A673 (cell line): ENCODE data around the gene LNX1. TPM values are rescaled to one million over a fixed set of nuclear protein-coding genes. Genes with fewer than 3 reads are reported as not detected.
A peak's percentile ranks its signal among the peaks of the same experiment; 100 is the strongest.

ENCODE experiments used
- BruUV-seq: library from RNA; stranded (reverse); fragments of 400-500 nt; replicated peaks from 2 replicates; lab custom pipeline; 2021; lab: Mats Ljungman, UMichigan
- CTCF ChIA-PET: fragments of 300-600 bp; sonication (Branson Sonifier 250); formaldehyde crosslinking; loops from one replicate; lab custom pipeline; 2022; ENCODE audit warnings: antibody characterized with exemption; lab: Charles Lee
- POLR2A ChIA-PET: fragments of 300-600 bp; sonication (Branson Sonifier 250); formaldehyde crosslinking; loops from one replicate; lab custom pipeline; 2022; ENCODE audit warnings: antibody characterized with exemption; ENCODE audit not compliant: low non-redundant PET; lab: Charles Lee
- DNase-seq: peaks from one replicate; pipeline ENCODE4 v3.0.0-alpha.2; 2015; ENCODE audit warnings: low spot score
- H3K27ac ChIP-seq: fragments of 200-600 bp; sonication (generic); 2 replicates; pipeline ENCODE4 v1.5.1; 2016; ENCODE audit warnings: mixed run types, low read depth, mild to moderate bottlenecking, mixed read lengths, antibody characterized with exemption, low read length; ENCODE audit not compliant: poor library complexity, severe bottlenecking
- H3K27me3 ChIP-seq: fragments of 200-600 bp; sonication (generic); replicated peaks from 2 replicates; pipeline ENCODE4 v1.6.1; 2017; ENCODE audit warnings: mixed run types, low read depth, mild to moderate bottlenecking, mixed read lengths, antibody characterized with exemption, low read length; ENCODE audit not compliant: insufficient read depth, poor library complexity
- H3K36me3 ChIP-seq: fragments of 200-600 bp; sonication (generic); 2 replicates; pipeline ENCODE4 v1.6.1; 2016; ENCODE audit warnings: mixed run types, mild to moderate bottlenecking, mixed read lengths, antibody characterized with exemption, low read length; ENCODE audit not compliant: insufficient read depth, poor library complexity, severe bottlenecking
- H3K4me1 ChIP-seq: fragments of 200-600 bp; sonication (generic); 2 replicates; pipeline ENCODE4 v1.6.1; 2017; ENCODE audit warnings: mixed run types, mild to moderate bottlenecking, mixed read lengths, antibody characterized with exemption, low read length; ENCODE audit not compliant: insufficient read depth, poor library complexity, severe bottlenecking
- H3K4me3 ChIP-seq: fragments of 200-600 bp; sonication (generic); 2 replicates; pipeline ENCODE4 v1.5.1; 2016; ENCODE audit warnings: low read depth, mixed run types, mild to moderate bottlenecking, mixed read lengths, low read length; ENCODE audit not compliant: poor library complexity, severe bottlenecking
- H3K9me3 ChIP-seq: fragments of 200-600 bp; sonication (generic); 2 replicates; pipeline ENCODE4 v1.6.1; 2016; ENCODE audit warnings: mixed run types, low read depth, mild to moderate bottlenecking, mixed read lengths, antibody characterized with exemption, low read length; ENCODE audit not compliant: poor library complexity, severe bottlenecking
- CTCF ChIP-seq: fragments of 300-800, 200-600 bp; sonication (generic); conservative IDR thresholded peaks from 2 replicates; pipeline ENCODE4 v1.5.1; 2017; ENCODE audit warnings: low read depth, mild to moderate bottlenecking, antibody characterized with exemption, low read length, moderate library complexity, mixed read lengths
- EZH2 ChIP-seq: fragments of 200-600 bp; sonication (generic); IDR thresholded peaks from 2 replicates; pipeline ENCODE4 v1.6.1; 2017; ENCODE audit warnings: borderline replicate concordance, low read depth, mild to moderate bottlenecking, mixed read lengths, antibody characterized with exemption, low read length; ENCODE audit not compliant: poor library complexity, severe bottlenecking
- intact Hi-C: fragments of 100-400 bp; cut with micrococcal nuclease; formaldehyde crosslinking; loops from one replicate; pipeline ENCODE4 v1.10.0; 2022; ENCODE audit not compliant: unreplicated experiment
- total RNA-seq: library from RNA; stranded (reverse); gene quantifications from 2 replicates; pipeline ENCODE4 v1.2.3, GENCODE V29; 2021

Gene LNX1
- total RNA-seq, 1 experiment from 2014 or later, result not detected

GRCh38 chr4:53508446-53508845, 82.8 kb downstream of the LNX1 start:
- H3K27ac ChIP-seq, result no peak overlapping the region
- H3K27me3 ChIP-seq, result no peaks in the 10 kb centered on the region
- ChIA-PET CTCF (no interaction called here), POLR2A (no interaction called here)
- no peaks in the 10 kb centered on the region for H3K9me3 ChIP-seq
- no peaks in the 10 kb centered on the region for H3K4me1 ChIP-seq
- intact Hi-C loops, result no loop called here
- TF ChIP-seq CTCF (no peak), EZH2 (no peak)
- BruUV-seq, result no TSS peak
- no peak overlapping the region for H3K4me3 ChIP-seq
- H3K36me3 ChIP-seq, result no peaks in the 10 kb centered on the region
- no peak for DNase-seq

GRCh38 chr4:53507671-53508286, 83.5 kb downstream of the LNX1 start:
- POLR2A ChIA-PET, result no interaction called here
- Histone ChIP-seq H3K4me1 (no peaks in the 10 kb centered on the region), H3K9me3 (no peaks in the 10 kb centered on the region), H3K36me3 (no peaks in the 10 kb centered on the region), H3K27ac (no peak overlapping the region), H3K27me3 (no peaks in the 10 kb centered on the region), H3K4me3 (peak overlapping the region; percentile 25)
- intact Hi-C loops, result no loop called here
- CTCF ChIA-PET, result no interaction called here
- peak; percentile 11 for DNase-seq
- TF ChIP-seq CTCF (no peak), EZH2 (no peak)
- no TSS peak for BruUV-seq

GRCh38 chr4:53507058-53507457, 84.2 kb downstream of the LNX1 start:
- H3K36me3 ChIP-seq, result no peaks in the 10 kb centered on the region
- H3K9me3 ChIP-seq, result no peaks in the 10 kb centered on the region
- no peak overlapping the region for H3K4me3 ChIP-seq
- no peaks in the 10 kb centered on the region for H3K4me1 ChIP-seq
- no peaks in the 10 kb centered on the region for H3K27me3 ChIP-seq
- CTCF ChIA-PET, result no interaction called here
- no TSS peak for BruUV-seq
- TF ChIP-seq EZH2 (no peak), CTCF (no peak)
- POLR2A ChIA-PET, result no interaction called here
- DNase-seq, result no peak
- no peak overlapping the region for H3K27ac ChIP-seq
- intact Hi-C loops, result no loop called here
